Ascending aorta (tissue), 2 donors: ENCODE results near the gene NKD1. TPM values are rescaled to one million over a fixed set of nuclear protein-coding genes. Genes with fewer than 3 reads are reported as not detected.

Experiments
- DNase-seq, 2 donors: peaks; one replicate each; pipeline ENCODE4 v3.0.0-alpha.2; 2019; ENCODE audit warnings: low spot score in 2 of 2
- H3K27ac ChIP-seq, 2 donors: fragments of 200-600 bp; sonication (generic); one replicate each; pipeline ENCODE4 v1.5.1; 2016 to 2017; ENCODE audit warnings: mild to moderate bottlenecking in 1 of 2
- H3K27me3 ChIP-seq: fragments of 200-600 bp; sonication (generic); one replicate; pipeline ENCODE4 v1.5.1; 2017
- H3K36me3 ChIP-seq, 2 donors: fragments of 200-600 bp; sonication (generic); one replicate each; pipeline ENCODE4 v1.5.1; 2016
- H3K4me1 ChIP-seq, 2 donors: fragments of 200-600 bp; sonication (generic); one replicate each; pipeline ENCODE4 v1.5.1; 2016 to 2017; ENCODE audit warnings: mild to moderate bottlenecking in 1 of 2
- H3K4me3 ChIP-seq, 2 donors: fragments of 200-600 bp; sonication (generic); one replicate each; pipeline ENCODE4 v1.5.1; 2016 to 2017; ENCODE audit warnings: mild to moderate bottlenecking in 1 of 2
- H3K9me3 ChIP-seq, 2 donors: fragments of 200-600 bp; sonication (generic); one replicate each; pipeline ENCODE4 v1.5.1; 2016
- CTCF ChIP-seq, 3 experiments: fragments of 200-600 bp in 2 of 3; fragments of 450-650 bp in 1 of 3; sonication (generic) in 2 of 3; IDR thresholded peaks; one replicate each; pipeline ENCODE4 v1.5.1; 2016 to 2019; ENCODE audit warnings: antibody characterized with exemption in 3 of 3, mild to moderate bottlenecking in 1 of 3, moderate library complexity in 1 of 3
- intact Hi-C: fragments of 100-400 bp; cut with DNase I; formaldehyde crosslinking; loops from one replicate; pipeline ENCODE4 v1.15.1; 2023
- total RNA-seq: library from RNA; depleted of rRNA; stranded (reverse); fragments of >200 nt; gene quantifications from one replicate; pipeline ENCODE4 v1.1.0, GENCODE V29; 2016

Gene NKD1
- total RNA-seq, 1 donor from 2014 or later, result 33.2 TPM

DNA sequence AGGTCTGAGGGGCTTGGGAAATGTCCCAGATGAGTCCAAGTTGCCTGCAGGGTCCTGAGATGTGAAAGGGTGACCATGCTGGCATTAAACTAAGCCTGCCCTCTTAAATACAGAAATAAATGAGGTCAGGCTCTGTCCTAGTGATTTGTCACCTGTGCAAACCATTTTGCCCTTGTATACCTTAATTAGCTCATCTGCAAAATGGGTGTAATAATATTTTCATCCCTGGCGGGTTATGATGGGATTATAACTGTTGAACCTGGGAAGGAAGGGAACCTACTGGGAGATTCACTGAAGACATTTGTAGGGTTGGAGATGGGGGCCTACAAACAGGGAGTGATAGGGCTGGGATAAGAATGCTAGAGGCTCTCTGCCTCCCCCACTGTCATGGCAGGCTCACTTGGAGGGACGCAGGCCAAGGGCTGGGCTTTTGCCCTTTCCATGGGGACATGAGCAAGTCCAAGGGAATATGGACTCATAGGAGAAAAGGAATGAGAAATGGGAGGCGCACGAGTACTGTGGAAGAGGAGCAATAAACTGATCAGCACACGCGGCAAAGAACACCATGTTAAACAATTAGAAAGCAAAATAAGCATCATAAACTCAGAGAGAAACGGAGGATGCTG lies 4.4 kb downstream of the NKD1 start:
- Histone ChIP-seq H3K36me3 (peaks cover 0 to 3% of the 10 kb centered on the region in 2 donors), H3K4me3 (no peak overlapping the region), H3K4me1 (peaks cover 11 to 44% of the 10 kb centered on the region in 2 donors), H3K9me3 (no peaks in the 10 kb centered on the region), H3K27ac (no peak overlapping the region), H3K27me3 (no peaks in the 10 kb centered on the region)
- no peak for TF ChIP-seq CTCF (IDR thresholded peaks at IDR 0.05)
- intact Hi-C loops, result no loop called here
- no peak for DNase-seq

GRCh38 chr16:50553182-50553710 lies 5.0 kb downstream of the NKD1 start:
- H3K4me3 ChIP-seq, result no peak overlapping the region
- intact Hi-C loops, result no loop called here
- peaks cover 0 to 3% of the 10 kb centered on the region in 2 donors for H3K36me3 ChIP-seq
- no peak for TF ChIP-seq CTCF (IDR thresholded peaks at IDR 0.05)
- H3K27ac ChIP-seq, result peak overlapping the region in 1 of 2 donors; percentile 59
- no peaks in the 10 kb centered on the region for H3K9me3 ChIP-seq
- H3K27me3 ChIP-seq, result no peaks in the 10 kb centered on the region
- no peak for DNase-seq
- peaks cover 11 to 48% of the 10 kb centered on the region in 2 donors for H3K4me1 ChIP-seq

DNA sequence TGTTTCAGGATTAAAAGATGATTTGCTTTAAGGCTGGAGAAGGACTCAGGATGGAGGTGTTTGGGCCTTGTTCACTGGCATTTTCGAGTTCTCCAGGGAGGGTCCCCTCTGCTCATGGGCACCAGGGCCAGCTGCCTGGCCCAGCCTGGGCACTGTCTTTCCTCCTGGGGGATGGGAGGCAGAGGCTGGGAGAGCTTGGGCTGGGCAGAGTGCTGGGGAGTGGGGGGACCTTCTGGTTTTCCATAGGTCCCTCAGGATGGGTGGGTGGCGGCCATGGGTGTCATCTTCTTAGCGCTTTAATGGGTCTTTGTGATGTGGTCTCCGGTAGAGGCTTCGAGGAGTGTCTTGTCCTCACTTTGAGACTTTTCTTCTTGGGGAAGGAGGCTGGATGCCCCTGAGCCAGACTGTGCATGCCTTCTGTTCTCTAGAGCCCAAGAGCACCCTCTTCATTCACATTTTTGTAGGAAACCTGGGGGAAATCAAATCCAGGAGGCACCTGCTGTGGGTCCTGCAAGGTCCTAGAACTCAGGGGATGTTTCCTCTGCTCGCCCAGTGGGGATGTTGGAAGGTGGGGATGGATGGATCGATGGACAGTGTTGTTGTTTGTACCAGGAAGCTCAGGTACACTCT lies 5.7 kb downstream of the NKD1 start:
- TF ChIP-seq CTCF (IDR thresholded peaks at IDR 0.05), result no peak
- H3K27me3 ChIP-seq, result no peaks in the 10 kb centered on the region
- H3K27ac ChIP-seq, result peak overlapping the region in 1 of 2 donors; percentile 59
- intact Hi-C loops, result no loop called here
- peaks cover 0 to 6% of the 10 kb centered on the region in 2 donors for H3K36me3 ChIP-seq
- no peak for DNase-seq
- H3K9me3 ChIP-seq, result no peaks in the 10 kb centered on the region
- peaks cover 11 to 48% of the 10 kb centered on the region in 2 donors for H3K4me1 ChIP-seq
- no peak overlapping the region for H3K4me3 ChIP-seq

DNA sequence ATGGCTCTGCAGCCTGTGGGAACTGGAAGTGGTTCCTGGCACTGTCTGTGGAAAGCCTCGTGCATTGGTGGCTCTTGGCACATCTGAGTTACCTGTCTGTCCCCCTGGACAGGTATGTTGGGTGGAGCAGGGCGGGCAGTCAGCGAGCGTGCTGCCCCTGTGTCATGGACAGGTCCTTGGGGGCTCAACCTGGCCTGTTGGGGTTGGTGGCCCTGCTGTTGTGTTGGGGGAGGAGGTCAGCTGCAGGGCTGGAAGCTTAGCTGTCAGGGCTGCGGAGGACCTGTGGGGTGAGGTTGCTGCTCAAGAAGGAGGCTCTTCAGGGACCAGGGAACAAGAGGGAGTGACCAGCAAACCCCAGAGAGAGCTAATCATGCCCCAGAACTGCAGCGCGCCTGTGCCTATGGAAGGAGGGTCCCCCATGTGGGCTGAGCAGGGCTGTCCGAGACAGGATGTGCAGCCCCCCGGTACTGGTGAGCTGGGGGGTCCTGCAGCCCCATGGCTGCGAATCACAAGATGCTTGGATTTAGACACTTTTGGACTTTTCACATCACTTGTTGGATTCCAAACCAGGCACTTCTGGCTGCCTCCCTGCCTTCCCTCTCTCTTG lies 7.2 kb downstream of the NKD1 start:
- intact Hi-C loops, result no loop called here
- H3K4me3 ChIP-seq, result peak overlapping the region; percentile 17 to 19
- no peak for TF ChIP-seq CTCF (IDR thresholded peaks at IDR 0.05)
- DNase-seq, result no peak
- peaks cover 11 to 48% of the 10 kb centered on the region in 2 donors for H3K4me1 ChIP-seq
- H3K27ac ChIP-seq, result peak overlapping the region; percentile 74 to 82
- no peaks in the 10 kb centered on the region for H3K9me3 ChIP-seq
- H3K36me3 ChIP-seq, result peaks cover 10 to 20% of the 10 kb centered on the region in 2 donors
- H3K27me3 ChIP-seq, result no peaks in the 10 kb centered on the region

- peak overlapping the region; percentile 74 to 82 for H3K27ac ChIP-seq
These were observed 7.9 kb downstream of the NKD1 start for GRCh38 chr16:50555952-50556673.

More at GRCh38 chr16:50555952-50556673, 7.9 kb downstream of the NKD1 start:
- H3K27me3 ChIP-seq, result no peaks in the 10 kb centered on the region
- no peak for DNase-seq
- intact Hi-C loops, result no loop called here
- H3K36me3 ChIP-seq, result peaks cover 10 to 26% of the 10 kb centered on the region in 2 donors
- H3K4me1 ChIP-seq, result peaks cover 11 to 45% of the 10 kb centered on the region in 2 donors
- H3K9me3 ChIP-seq, result no peaks in the 10 kb centered on the region
- no peak for TF ChIP-seq CTCF (IDR thresholded peaks at IDR 0.05)
- H3K4me3 ChIP-seq, result peak overlapping the region; percentile 17 to 19
